DLD1 (cell line): Measurements from ENCODE around the gene ADAM29.
"Not testable (repeated sequence)": the region's sequence is repeated elsewhere in the genome, so short reads cannot be mapped to it uniquely, and the experiment has no call there.

Experiments used
- in situ Hi-C: cut with HindIII; loops from 2 replicates; pipeline ENCODE4 v1.10.0; 2017; ENCODE audit warnings: low sequenced_read_pairs

ADAM29 gene

DNA sequence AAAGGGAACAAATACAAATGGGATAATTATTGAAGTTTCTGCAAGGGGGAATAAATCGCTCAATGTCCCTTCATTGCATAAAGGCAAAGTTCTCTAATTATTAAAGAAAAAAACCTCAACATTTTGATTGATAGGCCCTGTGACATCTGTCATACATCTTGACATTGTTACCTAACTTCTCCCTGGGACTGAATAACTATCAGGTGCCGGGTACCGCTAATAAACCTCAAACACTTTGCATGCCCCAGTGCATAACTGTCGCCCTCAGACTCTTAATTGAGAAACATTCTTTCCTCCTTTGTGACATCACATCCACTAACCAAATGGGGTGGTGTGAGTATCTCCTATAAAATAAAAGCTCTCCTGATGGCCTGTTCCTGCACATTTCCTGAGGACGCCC lies at the start of gene ADAM29:
TSS of gene ADAM29 (plus strand) at position 301 of the 400 bp plus-strand sequence. CDS start 57,168 bp downstream, outside the sequence.
- in situ Hi-C loops = no loop called here

DNA sequence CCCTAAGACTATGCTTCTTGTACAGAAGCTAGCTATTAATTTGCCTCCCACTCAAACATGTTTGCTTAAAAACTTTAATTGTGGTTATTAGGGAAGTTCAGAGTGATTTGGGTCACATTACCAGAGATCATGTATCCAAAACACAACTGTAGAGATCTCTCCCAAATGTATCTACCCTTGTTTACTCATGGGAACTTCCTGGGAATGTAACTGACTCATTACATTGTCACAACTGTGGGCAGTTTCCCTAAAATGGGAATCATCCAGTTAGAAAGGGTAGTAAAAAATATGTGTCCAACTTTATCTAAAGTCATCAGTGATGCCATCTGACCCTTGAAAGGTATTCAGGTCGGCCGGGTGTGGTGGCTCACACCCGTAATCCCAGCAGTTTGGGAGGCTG lies 48.8 kb upstream of the ADAM29 start:
- in situ Hi-C loops = no loop called here

DNA sequence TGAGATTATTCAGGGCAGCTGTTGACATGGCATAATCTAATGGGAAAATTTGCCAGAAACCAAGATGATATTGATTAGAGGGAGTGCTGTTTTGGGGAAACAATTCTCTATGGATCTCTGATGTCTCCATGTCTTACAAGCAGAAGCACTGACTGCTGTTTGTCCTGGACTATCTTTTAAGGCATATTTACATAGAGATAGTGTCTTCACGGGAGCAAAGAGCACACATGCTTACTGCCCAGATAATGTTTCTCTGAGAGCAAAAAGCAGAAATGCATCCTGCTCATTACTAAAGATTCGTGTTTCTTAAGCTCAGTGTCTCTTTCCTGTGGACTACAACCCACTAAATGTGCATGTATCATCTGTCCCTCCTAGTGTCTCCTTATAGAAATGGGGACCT lies 47.8 kb upstream of the ADAM29 start:
- in situ Hi-C loops = no loop called here

DNA sequence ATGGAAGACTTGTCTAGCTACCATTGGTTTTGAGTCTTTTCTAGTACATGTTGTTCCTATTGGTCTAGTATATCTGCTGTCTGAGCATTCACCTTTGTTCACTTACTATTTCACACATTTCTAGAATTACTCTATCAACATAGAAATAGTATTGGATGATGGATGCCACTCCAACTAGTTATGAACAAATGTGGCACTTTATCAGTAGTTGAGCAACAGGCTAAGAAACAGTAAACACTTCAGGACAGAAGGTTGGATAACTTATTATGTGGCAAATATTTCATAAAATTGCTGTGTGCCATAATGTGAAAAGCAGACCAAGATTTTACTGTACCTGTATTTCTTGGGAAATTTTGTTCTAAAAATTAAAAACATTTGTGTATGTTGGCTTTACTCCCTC lies 46.8 kb upstream of the ADAM29 start:
- in situ Hi-C loops = no loop called here

DNA sequence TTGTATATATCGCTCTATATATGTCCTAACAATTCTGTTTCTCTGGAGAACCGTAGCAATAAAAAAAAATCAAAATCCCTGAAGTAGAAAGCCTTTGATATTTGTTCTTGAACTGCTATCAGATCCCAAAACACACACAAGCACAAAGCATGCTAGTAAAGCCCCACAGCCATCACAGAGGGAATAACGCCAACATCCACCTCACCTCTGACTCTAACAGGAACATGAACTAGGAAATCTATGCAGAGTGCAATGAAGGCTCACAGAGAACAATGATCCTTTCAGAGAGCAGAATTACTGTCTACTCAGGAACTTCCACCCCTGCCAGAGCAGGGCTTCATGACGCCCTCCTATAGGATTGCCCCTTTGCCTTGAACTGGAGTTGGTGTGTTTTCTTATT lies 45.0 kb upstream of the ADAM29 start:
- in situ Hi-C loops = not testable (repeated sequence)

DNA sequence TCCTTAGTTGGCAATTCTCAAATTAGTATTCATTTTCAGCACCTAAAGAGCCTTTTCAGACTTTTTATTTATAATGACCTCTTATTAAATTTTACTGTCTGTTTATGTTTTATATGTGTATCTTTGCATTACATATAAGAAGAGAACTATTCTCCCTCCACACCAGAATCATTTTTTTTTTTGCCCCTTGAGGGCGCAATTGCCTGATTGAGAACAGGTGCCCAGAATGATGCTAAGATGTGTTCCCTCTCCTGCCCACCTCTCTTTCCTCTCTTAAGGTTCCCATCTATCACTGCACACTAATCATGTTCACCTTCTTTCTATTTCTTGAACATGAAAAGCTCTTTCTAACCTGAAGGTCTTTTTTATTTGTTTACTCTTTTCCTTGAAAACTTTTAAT lies 44.2 kb upstream of the ADAM29 start:
- in situ Hi-C loops = no loop called here

GRCh38 chr4:174874898-174875297 lies 43.3 kb upstream of the ADAM29 start:
- in situ Hi-C loops = no loop called here

DNA sequence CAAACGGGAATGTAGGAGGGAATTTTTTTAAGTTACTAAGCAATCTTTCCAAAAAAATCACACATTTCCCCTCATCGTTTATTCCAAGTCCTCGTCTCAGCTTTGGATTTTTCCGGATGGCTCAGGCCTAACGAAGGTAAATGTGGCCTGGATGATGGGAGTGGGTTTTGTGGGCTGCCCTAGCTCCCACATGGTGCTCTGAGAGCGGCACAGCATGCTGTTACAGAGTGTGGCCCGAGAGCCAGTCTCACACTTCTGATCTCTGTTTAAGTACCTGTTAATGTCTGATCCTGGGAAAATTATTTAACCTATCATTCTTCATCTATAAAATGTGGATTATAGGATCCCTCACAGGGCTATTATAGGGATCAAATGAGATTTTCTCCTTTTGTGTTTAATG lies 38.2 kb upstream of the ADAM29 start:
- in situ Hi-C loops = no loop called here

DNA sequence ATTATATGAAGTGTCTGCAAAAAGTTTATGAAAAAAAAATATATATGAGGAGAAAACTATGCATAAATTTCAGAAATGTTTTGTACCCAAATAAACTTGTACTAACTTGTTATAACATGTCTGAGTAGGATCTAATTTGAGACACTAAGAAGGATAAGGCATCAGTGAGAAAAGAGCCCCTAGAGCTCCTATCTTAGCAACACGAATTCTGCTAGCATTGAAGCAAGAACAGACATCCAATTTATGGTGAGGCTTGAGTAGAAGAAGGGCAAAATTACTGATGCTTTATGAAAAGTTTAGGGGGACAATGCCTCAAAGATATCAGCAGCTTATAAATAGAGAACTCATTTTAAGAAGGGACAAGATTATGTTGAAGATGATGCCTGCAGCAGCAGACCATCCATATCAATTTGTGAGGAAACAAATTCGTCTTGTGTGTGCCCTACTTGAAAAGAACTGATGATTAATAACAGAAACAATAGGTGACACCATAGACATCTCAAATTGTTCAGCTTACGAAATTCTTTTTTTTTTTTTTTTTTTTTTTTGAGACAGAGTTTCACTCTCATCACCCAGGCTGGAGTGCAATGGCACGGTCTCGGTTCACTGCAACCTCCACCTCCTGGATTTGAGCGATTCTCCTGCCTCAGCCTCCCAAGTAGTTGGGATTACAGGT lies 35.7 kb upstream of the ADAM29 start:
- in situ Hi-C loops = no loop called here

GRCh38 chr4:174907508-174907907 lies 10.7 kb upstream of the ADAM29 start:
- in situ Hi-C loops = no loop called here

- in situ Hi-C loops = no loop called here
Observed at GRCh38 chr4:174910271-174910670, 7.9 kb upstream of the ADAM29 start.

DNA sequence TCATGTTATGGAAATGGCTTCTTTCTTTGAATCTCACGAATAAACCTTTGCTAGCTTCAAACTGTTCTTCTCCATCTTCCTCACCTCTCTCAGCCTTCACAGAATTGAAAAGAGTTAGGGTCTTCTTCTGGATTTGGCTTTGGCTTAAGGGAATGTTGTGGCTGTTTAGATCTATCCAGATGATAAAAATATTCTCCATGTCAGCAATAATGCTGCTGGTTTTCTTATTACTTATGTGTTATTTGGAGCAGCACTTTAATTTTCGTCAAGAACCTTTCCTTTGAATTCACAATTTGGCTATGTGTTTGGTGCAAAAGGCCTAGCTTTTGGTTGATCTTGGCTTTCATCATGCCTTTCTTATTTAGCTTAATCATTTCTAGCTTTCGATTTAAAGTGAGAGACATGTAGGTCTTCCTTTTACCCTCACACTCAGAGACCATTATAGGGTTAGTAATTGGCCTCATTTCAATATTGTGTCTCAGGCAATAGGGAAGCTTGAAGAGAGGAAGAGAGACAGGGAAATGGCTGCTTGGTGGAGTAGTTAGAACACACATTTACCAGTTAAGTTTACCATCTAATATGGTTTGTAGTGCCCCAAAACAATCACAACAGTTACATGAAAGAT lies 5.1 kb upstream of the ADAM29 start:
- in situ Hi-C loops = no loop called here

GRCh38 chr4:174919886-174920423 lies 1.8 kb downstream of the ADAM29 start:
- in situ Hi-C loops = no loop called here

DNA sequence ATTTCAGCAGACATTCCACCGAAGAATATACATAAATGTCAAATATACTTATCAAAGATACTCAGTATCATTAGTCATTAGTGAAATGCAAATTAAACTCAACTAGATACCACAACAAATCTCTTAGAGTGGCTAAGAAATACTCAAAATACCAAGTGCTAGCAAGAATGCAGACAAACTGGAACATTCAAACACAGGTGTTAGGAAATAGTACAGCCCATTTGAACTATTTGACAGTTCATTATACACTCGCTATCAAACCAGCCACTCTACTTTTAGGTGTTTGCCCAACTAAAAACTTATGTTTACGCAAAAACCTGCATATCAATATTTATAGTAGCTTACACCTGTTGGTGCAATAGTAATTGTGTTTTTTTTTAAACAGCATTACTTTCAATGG lies 8.8 kb downstream of the ADAM29 start:
- in situ Hi-C loops = no loop called here

- in situ Hi-C loops = no loop called here
Observed at GRCh38 chr4:174928174-174928573, 10.0 kb downstream of the ADAM29 start.

- in situ Hi-C loops = no loop called here
Observed at GRCh38 chr4:174928575-174929253, 10.6 kb downstream of the ADAM29 start.

DNA sequence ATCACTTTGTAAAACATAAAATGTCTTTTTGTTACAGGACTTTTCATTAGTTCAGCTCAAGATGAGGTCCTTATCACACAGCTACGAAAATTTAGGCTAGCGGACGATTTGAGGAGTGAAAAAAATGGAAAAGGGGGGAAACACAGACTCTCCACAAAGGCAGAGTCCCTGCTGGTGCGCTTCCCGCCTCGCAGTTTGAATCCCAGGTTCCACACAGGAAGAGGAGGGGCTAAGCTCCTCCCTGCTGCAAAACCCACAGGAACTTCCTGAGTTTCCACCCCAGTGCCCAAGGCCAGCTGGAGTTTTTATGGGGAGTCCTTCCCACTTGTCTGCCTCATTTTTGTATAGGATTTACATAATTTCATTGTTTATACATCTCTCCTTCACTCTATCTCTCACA lies 11.2 kb downstream of the ADAM29 start:
- in situ Hi-C loops = no loop called here

GRCh38 chr4:174930895-174931294 lies 12.7 kb downstream of the ADAM29 start:
- in situ Hi-C loops = no loop called here

- in situ Hi-C loops = no loop called here
Observed at GRCh38 chr4:174933083-174933482, 14.9 kb downstream of the ADAM29 start.

DNA sequence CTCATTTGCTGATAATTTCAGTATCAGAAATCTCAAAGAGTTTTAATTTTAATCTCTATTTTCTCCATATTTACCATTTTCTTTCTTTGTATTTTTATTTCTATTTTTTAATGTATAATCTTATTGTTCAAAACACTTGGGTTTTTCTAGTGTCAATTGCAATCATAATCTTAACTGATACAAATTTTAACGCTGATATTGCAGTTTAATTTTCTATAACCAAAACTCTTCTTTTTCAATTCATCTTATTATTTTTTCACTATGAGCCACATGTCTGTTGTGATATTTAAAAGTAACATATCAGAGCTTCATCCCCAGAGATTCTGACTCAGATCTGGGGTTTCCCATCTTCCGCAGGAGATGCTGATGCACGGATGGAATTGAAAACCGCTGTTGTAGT lies 16.2 kb downstream of the ADAM29 start:
- in situ Hi-C loops = no loop called here

GRCh38 chr4:174935607-174936006 lies 17.4 kb downstream of the ADAM29 start:
- in situ Hi-C loops = no loop called here

DNA sequence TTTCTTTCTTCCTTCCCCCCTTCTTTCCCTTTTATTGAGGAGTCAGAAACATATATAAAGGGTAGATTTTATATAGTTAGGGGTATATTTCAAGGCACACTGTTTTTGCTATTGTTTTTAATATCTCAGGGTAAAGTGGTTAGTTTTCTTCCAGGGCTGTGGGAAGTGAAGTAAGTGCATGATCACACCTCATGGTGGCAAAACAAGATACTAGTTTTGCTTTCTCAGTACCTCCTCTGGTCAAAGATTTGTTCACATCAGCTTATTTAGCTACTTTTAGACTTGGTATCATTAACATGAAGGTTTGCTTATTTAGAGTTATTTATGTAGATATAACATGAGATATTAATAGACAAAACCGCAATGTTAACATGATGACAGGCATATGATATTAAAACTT lies 21.8 kb downstream of the ADAM29 start:
- in situ Hi-C loops = no loop called here
